ENCODE results near the gene OSBP2. TPM values are rescaled to one million over a fixed set of nuclear protein-coding genes. Genes with fewer than 3 reads are reported as not detected.

Gene OSBP2
- total and polyA plus RNA-seq, 4 donors = 1.1 to 12.3 (median 2.6) TPM

- WGBS, 2 donors = 91 to 93% methylated on average over 5 of the region's 5 CpGs
- TF ChIP-seq CTCF (IDR thresholded peaks at IDR 0.05; ENCODE audit: control extremely low read depth, extremely low read depth) = no peak
- H3K27me3 ChIP-seq (ENCODE audit: control insufficient read depth in 3 of 3, insufficient read depth in 3 of 3, low read length in 2 of 3) = no peaks in the 10 kb centered on the region
- no peak overlapping the region for H3K4me3 ChIP-seq
- ATAC-seq (ENCODE audit: insufficient read depth, low FRiP score) (no peak), DNase-seq (no peak)
- H3K4me1 ChIP-seq (ENCODE audit: control insufficient read depth in 5 of 5, insufficient read depth in 5 of 5, low read length in 5 of 5) = peaks cover 0 to 68% (median 28%) of the 10 kb centered on the region in 5 donors
- H3K27ac ChIP-seq (ENCODE audit: low read depth in 1 of 2, low read length in 1 of 2) = no peak overlapping the region
- H3K9me3 ChIP-seq (ENCODE audit: control insufficient read depth in 4 of 4, insufficient read depth in 3 of 4, low read length in 3 of 4) = no peaks in the 10 kb centered on the region
- H3K36me3 ChIP-seq (ENCODE audit: control insufficient read depth in 4 of 4, insufficient read depth in 4 of 4, low read length in 4 of 4) = no peaks in the 10 kb centered on the region
- H3K9ac ChIP-seq (ENCODE audit: insufficient read depth in 1 of 2, low read length in 2 of 2) = peak overlapping the region in 1 of 2 donors; percentile 16
Measured at GRCh38 chr22:30880847-30881246, 186.2 kb downstream of the OSBP2 start.

- Histone ChIP-seq H3K27ac (ENCODE audit: low read depth in 1 of 2, low read length in 1 of 2) (no peak overlapping the region), H3K9ac (ENCODE audit: insufficient read depth in 1 of 2, low read length in 2 of 2) (peak overlapping the region; percentile 16 to 17), H3K4me1 (ENCODE audit: control insufficient read depth in 5 of 5, insufficient read depth in 5 of 5, low read length in 5 of 5) (peaks cover 0 to 61% (median 24%) of the 10 kb centered on the region in 5 donors), H3K27me3 (ENCODE audit: control insufficient read depth in 3 of 3, insufficient read depth in 3 of 3, low read length in 2 of 3) (no peaks in the 10 kb centered on the region), H3K9me3 (ENCODE audit: control insufficient read depth in 4 of 4, insufficient read depth in 3 of 4, low read length in 3 of 4) (no peaks in the 10 kb centered on the region), H3K4me3 (no peak overlapping the region), H3K36me3 (ENCODE audit: control insufficient read depth in 4 of 4, insufficient read depth in 4 of 4, low read length in 4 of 4) (no peaks in the 10 kb centered on the region)
- ATAC-seq (ENCODE audit: insufficient read depth, low FRiP score) = no peak
- WGBS, 2 donors = 83% methylated on average over 14 of the region's 14 CpGs
- peak; percentile 71 to 89 (median 75) for DNase-seq
- no peak for TF ChIP-seq CTCF (IDR thresholded peaks at IDR 0.05; ENCODE audit: control extremely low read depth, extremely low read depth)
Measured at GRCh38 chr22:30881361-30882183, 186.9 kb downstream of the OSBP2 start.

GRCh38 chr22:30882184-30882717, 187.6 kb downstream of the OSBP2 start:
- H3K4me3 ChIP-seq = no peak overlapping the region
- peaks cover 0 to 54% (median 20%) of the 10 kb centered on the region in 5 donors for H3K4me1 ChIP-seq (ENCODE audit: control insufficient read depth in 5 of 5, insufficient read depth in 5 of 5, low read length in 5 of 5)
- H3K9me3 ChIP-seq (ENCODE audit: control insufficient read depth in 4 of 4, insufficient read depth in 3 of 4, low read length in 3 of 4) = no peaks in the 10 kb centered on the region
- no peaks in the 10 kb centered on the region for H3K36me3 ChIP-seq (ENCODE audit: control insufficient read depth in 4 of 4, insufficient read depth in 4 of 4, low read length in 4 of 4)
- H3K27ac ChIP-seq (ENCODE audit: low read depth in 1 of 2, low read length in 1 of 2) = no peak overlapping the region
- H3K27me3 ChIP-seq (ENCODE audit: control insufficient read depth in 3 of 3, insufficient read depth in 3 of 3, low read length in 2 of 3) = no peaks in the 10 kb centered on the region
- no peak for TF ChIP-seq CTCF (IDR thresholded peaks at IDR 0.05; ENCODE audit: control extremely low read depth, extremely low read depth)
- WGBS, 2 donors = 84 to 96% methylated on average over 6 of the region's 6 CpGs
- ATAC-seq (ENCODE audit: insufficient read depth, low FRiP score) = no peak
- H3K9ac ChIP-seq (ENCODE audit: insufficient read depth in 1 of 2, low read length in 2 of 2) = peak overlapping the region in 1 of 2 donors; percentile 17
- no peak for DNase-seq

Measured in lung (tissue), 12 donors.